GM23338 (cell line): ENCODE data around the gene KCNAB1.

Experiments used
- CREB1 ChIP-seq: fragments of 250-450 bp; sonication (Bioruptor Pico); IDR thresholded peaks from 2 replicates; pipeline ENCODE4 v1.5.0; 2020; ENCODE audit warnings: low read depth, mild to moderate bottlenecking, moderate library complexity
- EZH2 ChIP-seq: fragments of 200-600 bp; sonication (generic); IDR thresholded peaks from one replicate; pipeline ENCODE4 v1.8.0; 2017; ENCODE audit warnings: antibody characterized with exemption, mild to moderate bottlenecking, low read depth; ENCODE audit not compliant: unreplicated experiment
- EZH2phosphoT487 ChIP-seq: fragments of 200-600 bp; sonication (generic); IDR thresholded peaks from one replicate; pipeline ENCODE4 v1.8.1; 2018; ENCODE audit warnings: antibody characterized with exemption; ENCODE audit not compliant: unreplicated experiment
- JUNB ChIP-seq: IDR thresholded peaks from one replicate; pipeline ENCODE4 v1.6.1; 2016; ENCODE audit warnings: antibody characterized with exemption; ENCODE audit not compliant: unreplicated experiment
- NANOG ChIP-seq: IDR thresholded peaks from 2 replicates; pipeline ENCODE4 v1.6.1; 2016; ENCODE audit warnings: antibody characterized with exemption, borderline replicate concordance
- POLR2AphosphoS5 ChIP-seq: IDR thresholded peaks from 2 replicates; pipeline ENCODE4 v1.6.1; 2016; ENCODE audit warnings: antibody characterized with exemption, low read depth
- STAT1 ChIP-seq: IDR thresholded peaks from one replicate; pipeline ENCODE4 v1.6.1; 2016; ENCODE audit warnings: antibody characterized with exemption; ENCODE audit not compliant: unreplicated experiment
- ZNF114 ChIP-seq: fragments of 250-450 bp; sonication (Bioruptor Pico); IDR thresholded peaks from 2 replicates; pipeline ENCODE4 v1.5.0; 2020; ENCODE audit warnings: mild to moderate bottlenecking, moderate library complexity
- ZNF331 ChIP-seq: fragments of 250-450 bp; sonication (Bioruptor Pico); IDR thresholded peaks from 2 replicates; pipeline ENCODE4 v1.5.0; 2020; ENCODE audit warnings: low read depth, mild to moderate bottlenecking, moderate library complexity
- TF ChIP-seq, protein P1 (sequence below), 2 experiments: fragments of 200-600 bp in 1 of 2; sonication (generic) in 1 of 2; conservative IDR thresholded peaks; 2 replicates each; pipeline versions ENCODE4 v1.5.1 to v1.6.1; 2016 to 2017; ENCODE audit warnings: antibody characterized with exemption in 2 of 2, low read depth in 2 of 2, mild to moderate bottlenecking in 2 of 2, moderate library complexity in 1 of 2
- TF ChIP-seq, protein P2 (sequence below): IDR thresholded peaks from one replicate; pipeline ENCODE4 v1.6.1; 2018; ENCODE audit warnings: antibody characterized with exemption; ENCODE audit not compliant: unreplicated experiment
- TF ChIP-seq, protein P3 (sequence below): IDR thresholded peaks from 2 replicates; pipeline ENCODE4 v1.6.1; 2016; ENCODE audit warnings: antibody characterized with exemption

DNA sequence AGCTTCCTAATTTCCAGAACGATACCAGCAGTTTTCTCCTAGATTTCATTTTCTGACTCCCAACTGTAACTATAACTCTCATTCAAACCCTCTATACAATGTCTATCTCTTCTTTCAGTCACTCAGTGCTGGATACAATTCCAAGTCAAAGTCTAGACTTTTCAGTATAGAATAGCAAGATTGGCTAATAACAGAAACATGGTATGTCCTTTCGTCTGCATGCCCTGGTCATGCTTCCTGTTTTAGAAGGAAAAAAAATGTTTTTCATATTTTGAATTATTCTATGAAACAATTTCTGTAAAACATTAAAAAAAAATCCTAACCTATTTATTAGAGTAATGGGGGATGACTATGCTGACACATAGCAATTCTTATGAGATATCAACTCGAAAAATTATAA is 180.0 kb downstream of the KCNAB1 start:
- TF ChIP-seq, protein P1, sequence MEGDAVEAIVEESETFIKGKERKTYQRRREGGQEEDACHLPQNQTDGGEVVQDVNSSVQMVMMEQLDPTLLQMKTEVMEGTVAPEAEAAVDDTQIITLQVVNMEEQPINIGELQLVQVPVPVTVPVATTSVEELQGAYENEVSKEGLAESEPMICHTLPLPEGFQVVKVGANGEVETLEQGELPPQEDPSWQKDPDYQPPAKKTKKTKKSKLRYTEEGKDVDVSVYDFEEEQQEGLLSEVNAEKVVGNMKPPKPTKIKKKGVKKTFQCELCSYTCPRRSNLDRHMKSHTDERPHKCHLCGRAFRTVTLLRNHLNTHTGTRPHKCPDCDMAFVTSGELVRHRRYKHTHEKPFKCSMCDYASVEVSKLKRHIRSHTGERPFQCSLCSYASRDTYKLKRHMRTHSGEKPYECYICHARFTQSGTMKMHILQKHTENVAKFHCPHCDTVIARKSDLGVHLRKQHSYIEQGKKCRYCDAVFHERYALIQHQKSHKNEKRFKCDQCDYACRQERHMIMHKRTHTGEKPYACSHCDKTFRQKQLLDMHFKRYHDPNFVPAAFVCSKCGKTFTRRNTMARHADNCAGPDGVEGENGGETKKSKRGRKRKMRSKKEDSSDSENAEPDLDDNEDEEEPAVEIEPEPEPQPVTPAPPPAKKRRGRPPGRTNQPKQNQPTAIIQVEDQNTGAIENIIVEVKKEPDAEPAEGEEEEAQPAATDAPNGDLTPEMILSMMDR (conservative IDR thresholded peaks at IDR 0.05; ENCODE audit: low read depth in 2 of 2) = no peak
- TF ChIP-seq EZH2 = no peak
- no peak for TF ChIP-seq JUNB
- TF ChIP-seq POLR2AphosphoS5 = no peak
- TF ChIP-seq, protein P2, sequence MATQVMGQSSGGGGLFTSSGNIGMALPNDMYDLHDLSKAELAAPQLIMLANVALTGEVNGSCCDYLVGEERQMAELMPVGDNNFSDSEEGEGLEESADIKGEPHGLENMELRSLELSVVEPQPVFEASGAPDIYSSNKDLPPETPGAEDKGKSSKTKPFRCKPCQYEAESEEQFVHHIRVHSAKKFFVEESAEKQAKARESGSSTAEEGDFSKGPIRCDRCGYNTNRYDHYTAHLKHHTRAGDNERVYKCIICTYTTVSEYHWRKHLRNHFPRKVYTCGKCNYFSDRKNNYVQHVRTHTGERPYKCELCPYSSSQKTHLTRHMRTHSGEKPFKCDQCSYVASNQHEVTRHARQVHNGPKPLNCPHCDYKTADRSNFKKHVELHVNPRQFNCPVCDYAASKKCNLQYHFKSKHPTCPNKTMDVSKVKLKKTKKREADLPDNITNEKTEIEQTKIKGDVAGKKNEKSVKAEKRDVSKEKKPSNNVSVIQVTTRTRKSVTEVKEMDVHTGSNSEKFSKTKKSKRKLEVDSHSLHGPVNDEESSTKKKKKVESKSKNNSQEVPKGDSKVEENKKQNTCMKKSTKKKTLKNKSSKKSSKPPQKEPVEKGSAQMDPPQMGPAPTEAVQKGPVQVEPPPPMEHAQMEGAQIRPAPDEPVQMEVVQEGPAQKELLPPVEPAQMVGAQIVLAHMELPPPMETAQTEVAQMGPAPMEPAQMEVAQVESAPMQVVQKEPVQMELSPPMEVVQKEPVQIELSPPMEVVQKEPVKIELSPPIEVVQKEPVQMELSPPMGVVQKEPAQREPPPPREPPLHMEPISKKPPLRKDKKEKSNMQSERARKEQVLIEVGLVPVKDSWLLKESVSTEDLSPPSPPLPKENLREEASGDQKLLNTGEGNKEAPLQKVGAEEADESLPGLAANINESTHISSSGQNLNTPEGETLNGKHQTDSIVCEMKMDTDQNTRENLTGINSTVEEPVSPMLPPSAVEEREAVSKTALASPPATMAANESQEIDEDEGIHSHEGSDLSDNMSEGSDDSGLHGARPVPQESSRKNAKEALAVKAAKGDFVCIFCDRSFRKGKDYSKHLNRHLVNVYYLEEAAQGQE = no peak
- no peak for TF ChIP-seq EZH2phosphoT487
- TF ChIP-seq CREB1 (CRISPR knock-in tag) = no peak
- no peak for TF ChIP-seq ZNF331 (CRISPR knock-in tag)
- TF ChIP-seq ZNF114 (CRISPR knock-in tag) = no peak
- no peak for TF ChIP-seq NANOG
- TF ChIP-seq STAT1 = no peak
- TF ChIP-seq, protein P3, sequence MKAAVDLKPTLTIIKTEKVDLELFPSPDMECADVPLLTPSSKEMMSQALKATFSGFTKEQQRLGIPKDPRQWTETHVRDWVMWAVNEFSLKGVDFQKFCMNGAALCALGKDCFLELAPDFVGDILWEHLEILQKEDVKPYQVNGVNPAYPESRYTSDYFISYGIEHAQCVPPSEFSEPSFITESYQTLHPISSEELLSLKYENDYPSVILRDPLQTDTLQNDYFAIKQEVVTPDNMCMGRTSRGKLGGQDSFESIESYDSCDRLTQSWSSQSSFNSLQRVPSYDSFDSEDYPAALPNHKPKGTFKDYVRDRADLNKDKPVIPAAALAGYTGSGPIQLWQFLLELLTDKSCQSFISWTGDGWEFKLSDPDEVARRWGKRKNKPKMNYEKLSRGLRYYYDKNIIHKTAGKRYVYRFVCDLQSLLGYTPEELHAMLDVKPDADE = no peak
